Dermis microvascular lymphatic vessel endothelial cell (primary cell): ENCODE data around the gene RSF1. TPM values are rescaled to one million over a fixed set of nuclear protein-coding genes. Genes with fewer than 3 reads are reported as not detected.

ENCODE experiments used
- DNase-seq, 2 donors: peaks; one replicate each; pipeline versions ENCODE4 v3.0.0 to v3.0.0-alpha.2; 2010; ENCODE audit warnings: low read depth in 2 of 2
- total RNA-seq: library from RNA; depleted of rRNA; stranded (reverse); fragments of >200 nt; gene quantifications from 2 replicates; pipeline ENCODE4 v1.2.1, GENCODE V29; 2014

The RSF1 gene
- total RNA-seq, 1 donor from 2014 or later = 12.8 TPM

- DNase-seq = no peak
These were observed 69.9 kb downstream of the RSF1 start for GRCh38 chr11:77750394-77751156.

- DNase-seq = no peak
These were observed 71.3 kb downstream of the RSF1 start for GRCh38 chr11:77749232-77749631.

GRCh38 chr11:77748266-77748665 is 72.3 kb downstream of the RSF1 start:
- DNase-seq = peak in 1 of 2 donors; percentile 42

DNA sequence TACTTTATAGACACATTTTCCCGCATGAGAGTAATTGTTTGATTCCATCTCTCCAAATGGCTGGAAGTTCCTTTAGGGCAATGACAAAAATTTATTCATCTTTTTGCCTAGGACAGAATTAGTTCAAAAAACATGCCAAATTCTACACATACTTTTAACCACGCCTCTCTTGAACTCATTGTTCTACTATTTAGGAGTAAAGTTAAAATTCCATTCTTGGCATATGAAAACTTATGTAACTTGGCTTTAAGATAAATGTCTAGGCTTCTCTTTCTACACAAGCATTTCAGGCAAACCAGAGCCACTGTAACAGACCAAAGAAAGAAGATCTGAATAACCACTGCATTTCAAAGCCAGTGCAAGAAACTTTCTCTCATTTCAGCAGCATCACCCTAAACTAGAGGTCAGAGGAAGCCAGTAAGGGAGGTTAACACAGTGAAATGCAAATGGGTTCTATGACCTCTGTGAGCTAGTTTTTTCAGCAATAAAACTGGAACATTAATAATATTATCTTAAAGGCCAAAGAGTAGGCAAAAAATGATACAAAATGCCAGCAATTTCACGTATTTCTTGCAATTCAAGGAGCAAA is 73.0 kb downstream of the RSF1 start:
- DNase-seq = no peak

- DNase-seq = no peak
These were observed 84.0 kb downstream of the RSF1 start for GRCh38 chr11:77736473-77736872.

DNA sequence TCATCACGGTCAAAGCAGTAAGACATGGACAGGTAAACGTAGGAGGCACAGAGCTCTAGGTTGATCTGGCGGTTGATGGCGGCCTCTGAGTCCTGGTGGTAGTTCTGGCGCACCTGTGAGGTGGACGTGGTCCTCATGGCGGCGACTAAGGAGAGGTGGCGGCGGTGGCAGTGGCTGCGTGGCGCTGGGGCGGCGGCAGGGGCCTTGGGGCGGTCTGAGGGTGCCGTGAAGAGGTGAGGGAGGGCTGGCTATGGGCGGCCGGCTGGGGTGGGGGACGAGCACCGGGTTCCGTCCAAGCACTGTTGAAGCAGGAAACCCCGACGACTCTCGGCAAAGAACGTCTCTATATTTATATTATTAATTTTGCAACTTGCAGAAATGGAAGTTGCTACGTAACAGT is 85.6 kb downstream of the RSF1 start:
- no peak for DNase-seq

DNA sequence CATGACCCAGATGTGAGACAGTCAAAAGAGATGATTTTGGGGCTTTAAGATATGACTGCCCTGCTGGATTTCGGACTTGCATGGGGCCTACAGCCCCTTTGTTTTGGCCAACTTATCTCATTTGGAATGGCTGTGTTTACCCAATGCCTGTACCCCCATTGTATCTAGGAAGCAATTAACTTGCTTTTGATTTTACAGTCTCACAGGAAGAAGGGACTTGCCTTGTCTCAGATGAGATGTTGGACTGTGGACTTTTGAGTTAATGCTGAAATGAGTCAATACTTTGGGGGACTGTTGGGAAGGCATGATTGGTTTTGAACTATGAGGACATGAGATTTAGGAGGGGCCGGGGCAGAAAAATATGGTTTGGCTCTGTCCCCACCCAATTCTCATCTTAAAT is 88.4 kb downstream of the RSF1 start:
- no peak for DNase-seq

DNA sequence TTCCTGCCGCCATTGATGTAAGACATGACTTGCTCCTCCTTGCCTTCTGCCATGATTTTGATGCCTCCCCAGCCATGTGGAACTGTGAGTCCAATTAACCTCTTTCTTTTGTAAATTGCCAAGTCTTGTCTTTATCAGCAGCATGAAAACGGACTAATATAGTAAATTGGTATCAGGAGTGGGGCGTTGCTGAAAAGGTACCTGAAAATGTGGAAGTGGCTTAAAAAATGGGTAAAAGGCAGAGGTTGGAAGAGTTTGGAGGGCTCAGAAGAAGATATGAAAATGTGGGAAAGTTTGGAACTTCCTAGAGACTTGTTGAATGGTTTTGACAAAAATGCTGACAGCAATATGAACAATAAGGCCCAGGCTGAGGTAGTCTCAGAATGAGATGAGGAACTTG is 89.7 kb downstream of the RSF1 start:
- DNase-seq = no peak

GRCh38 chr11:77729063-77729462 is 91.5 kb downstream of the RSF1 start:
- no peak for DNase-seq

- DNase-seq = no peak
These were observed 92.2 kb downstream of the RSF1 start for GRCh38 chr11:77728203-77728786.

GRCh38 chr11:77726524-77726923 is 94.0 kb downstream of the RSF1 start:
- DNase-seq = no peak

DNA sequence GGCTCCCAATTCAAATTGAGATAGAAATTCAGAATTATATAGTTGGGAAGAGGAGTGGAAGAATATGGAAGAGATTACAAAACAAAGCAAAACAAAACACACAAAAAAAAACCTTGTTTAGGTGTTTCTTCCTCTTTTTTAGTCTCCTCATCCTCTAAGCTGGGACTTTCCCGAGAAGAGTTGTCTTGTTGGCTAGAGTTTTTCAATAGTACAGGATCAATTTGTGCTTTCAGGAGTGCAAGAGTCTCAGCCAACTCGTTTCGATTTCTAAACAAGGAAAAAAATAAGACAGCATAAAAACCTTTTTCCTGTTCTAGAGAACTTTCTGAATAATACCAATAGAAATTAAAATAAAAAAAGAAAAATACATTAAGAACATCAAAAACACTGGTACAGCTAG is 95.1 kb downstream of the RSF1 start:
- no peak for DNase-seq

DNA sequence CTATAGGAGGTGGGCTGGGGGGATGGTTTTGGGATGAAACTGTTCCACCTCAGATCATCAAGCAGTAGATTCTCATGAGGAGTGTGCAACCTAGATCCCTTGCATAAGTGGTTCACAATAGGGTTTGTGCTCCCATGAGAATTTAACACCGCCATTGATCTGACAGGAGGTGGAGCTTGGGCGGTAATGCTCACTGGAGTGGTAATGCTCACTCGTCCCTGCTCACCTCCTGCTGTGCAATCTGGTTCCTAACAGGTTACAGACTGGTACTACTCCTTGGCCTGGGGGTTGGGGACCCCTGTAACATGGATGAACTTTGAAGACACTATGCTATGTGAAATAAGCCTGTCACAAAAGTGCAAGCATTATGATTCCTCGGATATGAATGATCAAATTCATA is 95.9 kb downstream of the RSF1 start:
- no peak for DNase-seq

DNA sequence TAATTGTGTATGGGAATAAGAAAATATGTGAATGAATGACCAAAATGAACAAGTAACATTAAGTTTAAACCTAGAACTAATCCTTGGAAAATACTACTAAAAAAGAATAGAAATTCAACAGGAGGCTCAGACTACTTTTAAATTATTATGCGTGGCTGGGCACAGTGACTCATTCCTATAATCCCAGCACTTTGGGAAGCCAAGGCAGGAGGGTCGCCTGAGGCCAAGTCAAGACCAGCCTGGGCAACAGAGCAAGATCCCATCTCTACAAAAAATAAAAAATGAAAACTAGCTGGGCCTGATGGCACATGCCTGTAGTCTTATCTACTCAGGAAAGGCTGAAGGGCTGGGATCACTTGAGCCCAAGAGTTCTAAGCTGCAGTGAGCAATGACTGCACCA is 97.5 kb downstream of the RSF1 start:
- no peak for DNase-seq

DNA sequence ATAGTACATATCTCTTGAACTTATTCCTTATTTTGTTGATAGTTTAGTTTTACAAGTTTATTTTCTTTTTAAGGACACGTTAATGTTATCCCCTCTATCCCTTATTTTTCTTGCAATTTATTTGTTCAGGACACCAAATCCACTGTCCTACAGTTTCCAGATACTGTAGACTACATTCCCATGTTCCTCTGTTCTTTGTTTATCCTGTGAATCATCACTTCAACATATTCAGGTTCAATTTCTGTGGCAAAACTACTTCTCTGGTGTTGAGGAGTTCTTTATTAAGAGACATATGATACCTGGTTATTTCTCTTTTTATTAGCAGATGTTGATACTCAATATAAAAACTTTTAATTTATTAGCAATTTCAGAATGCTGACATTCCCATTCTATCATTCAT is 110.2 kb downstream of the RSF1 start:
- DNase-seq = peak in 1 of 2 donors; percentile 24

GRCh38 chr11:77705876-77706579 is 114.5 kb downstream of the RSF1 start:
- no peak for DNase-seq

GRCh38 chr11:77705195-77705875 is 115.2 kb downstream of the RSF1 start:
- no peak for DNase-seq

GRCh38 chr11:77704029-77704428 is 116.5 kb downstream of the RSF1 start:
- no peak for DNase-seq

DNA sequence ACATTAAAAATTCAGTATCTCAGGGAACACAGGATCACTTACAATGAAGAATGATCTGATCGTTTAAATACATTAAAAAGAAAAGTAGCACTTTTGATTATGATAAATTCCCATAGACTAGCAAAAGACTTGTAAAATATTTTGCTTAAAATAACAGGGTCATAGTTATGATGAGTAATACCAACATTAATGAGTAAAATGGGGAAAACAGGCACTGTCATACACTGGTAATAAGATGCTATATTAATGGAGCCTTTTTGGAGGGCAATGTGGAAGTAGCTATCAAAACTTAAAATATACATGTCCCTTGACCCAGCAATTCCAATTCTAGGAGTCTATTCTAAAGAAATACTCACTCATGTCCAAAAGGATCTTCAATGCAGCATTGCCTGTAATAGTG is 121.1 kb downstream of the RSF1 start:
- DNase-seq = no peak

GRCh38 chr11:77698896-77699295 is 121.6 kb downstream of the RSF1 start:
- DNase-seq = no peak

DNA sequence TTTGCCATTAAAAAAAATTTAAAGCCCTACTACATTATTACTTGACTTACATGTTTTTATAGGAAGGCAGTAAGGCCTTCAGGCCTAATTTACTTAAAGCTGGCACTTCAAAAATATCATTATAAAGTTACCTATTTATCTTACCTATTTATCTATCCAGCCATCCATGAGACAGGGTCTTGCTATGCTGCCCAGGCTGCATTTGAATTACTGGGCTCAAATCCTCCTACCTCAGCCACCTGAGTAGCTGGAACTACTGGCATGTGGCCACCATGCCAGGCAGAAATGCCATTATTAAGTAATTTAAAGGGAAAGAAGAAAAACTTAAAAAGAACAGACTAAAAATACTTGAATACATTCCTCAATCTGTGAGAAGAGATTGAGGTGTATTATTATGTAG is 122.7 kb downstream of the RSF1 start:
- no peak for DNase-seq

DNA sequence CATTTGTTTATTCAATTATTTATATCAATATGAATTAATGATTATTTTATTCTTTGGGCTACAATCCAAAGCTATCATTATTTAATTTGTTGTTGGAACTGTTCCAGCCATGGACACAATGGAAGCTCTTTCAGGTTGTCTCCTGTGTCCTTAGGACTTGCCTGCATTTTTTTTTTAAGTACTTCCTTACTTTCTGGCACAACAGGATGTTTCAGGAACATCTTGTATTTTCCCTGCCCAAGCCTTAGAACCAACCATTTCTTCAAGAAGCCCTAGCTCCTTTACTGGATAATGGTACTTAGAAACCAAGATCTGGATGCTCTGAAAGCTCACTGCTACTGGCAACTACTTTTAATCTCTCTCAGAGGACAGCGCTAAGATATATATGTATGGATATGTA is 125.1 kb downstream of the RSF1 start:
- peak in 1 of 2 donors; percentile 30 for DNase-seq
